Fibroblast of skin of right quadriceps (primary cell): ENCODE measurements around the gene HLA-DQA1.
"Not testable (repeated sequence)": the region's sequence is repeated elsewhere in the genome, so short reads cannot be mapped to it uniquely, and the experiment has no call there.

ENCODE experiments used
- DNase-seq: peaks from one replicate; pipeline ENCODE4 v3.0.0-alpha.2; 2013

The HLA-DQA1 gene

DNA sequence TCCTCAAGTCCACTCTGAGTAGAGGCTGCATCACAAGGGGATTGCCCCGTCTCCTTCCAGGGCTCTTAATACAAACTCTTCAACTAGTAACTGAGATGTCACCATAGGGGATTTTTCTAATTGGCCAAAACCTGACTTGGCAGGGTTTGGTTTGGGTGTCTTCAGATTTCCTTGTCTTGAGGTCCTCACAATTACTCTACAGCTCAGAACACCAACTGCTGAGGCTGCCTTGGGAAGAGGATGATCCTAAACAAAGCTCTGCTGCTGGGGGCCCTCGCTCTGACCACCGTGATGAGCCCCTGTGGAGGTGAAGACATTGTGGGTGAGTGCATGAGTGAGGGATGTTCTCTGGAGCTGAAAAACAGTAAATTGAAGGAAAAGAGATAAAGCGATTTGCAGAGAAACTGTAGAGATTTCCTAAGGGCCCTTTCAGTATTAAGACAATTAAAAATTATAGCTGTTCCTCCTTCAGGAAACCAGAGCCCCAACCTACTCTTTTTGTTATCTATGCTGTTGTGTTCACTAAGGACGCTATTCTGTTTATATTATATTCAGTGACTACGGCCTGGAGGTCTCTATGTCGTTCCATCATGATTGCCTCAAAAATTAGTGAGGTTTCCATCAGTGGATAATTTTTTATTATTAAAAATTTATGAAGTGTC is at the start of gene HLA-DQA1:
Gene HLA-DQA1, plus strand, starts transcription at position 188 of the 662 bp plus-strand sequence. Its CDS starts 53 bp downstream, at position 241.
- no peak for DNase-seq

DNA sequence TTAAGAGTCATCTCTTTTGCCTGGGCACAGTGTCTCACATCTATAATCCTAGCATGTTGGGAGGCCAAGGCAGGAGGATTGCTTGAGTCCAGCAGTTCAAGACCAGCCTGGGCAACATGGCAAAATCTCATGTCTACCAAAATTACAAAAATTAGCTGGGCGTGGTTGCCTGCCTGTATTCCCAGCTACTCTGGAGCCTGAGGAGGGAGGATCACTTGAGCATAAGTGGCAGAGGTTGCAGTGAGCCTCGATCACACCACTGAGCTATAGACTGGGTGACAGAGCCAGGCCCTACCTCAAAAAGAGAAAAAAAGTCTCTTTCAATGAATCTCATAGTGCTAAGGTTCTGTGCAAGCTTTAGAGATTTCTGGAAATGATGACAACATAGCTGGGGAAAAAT is 49.0 kb upstream of the HLA-DQA1 start:
- no peak for DNase-seq

DNA sequence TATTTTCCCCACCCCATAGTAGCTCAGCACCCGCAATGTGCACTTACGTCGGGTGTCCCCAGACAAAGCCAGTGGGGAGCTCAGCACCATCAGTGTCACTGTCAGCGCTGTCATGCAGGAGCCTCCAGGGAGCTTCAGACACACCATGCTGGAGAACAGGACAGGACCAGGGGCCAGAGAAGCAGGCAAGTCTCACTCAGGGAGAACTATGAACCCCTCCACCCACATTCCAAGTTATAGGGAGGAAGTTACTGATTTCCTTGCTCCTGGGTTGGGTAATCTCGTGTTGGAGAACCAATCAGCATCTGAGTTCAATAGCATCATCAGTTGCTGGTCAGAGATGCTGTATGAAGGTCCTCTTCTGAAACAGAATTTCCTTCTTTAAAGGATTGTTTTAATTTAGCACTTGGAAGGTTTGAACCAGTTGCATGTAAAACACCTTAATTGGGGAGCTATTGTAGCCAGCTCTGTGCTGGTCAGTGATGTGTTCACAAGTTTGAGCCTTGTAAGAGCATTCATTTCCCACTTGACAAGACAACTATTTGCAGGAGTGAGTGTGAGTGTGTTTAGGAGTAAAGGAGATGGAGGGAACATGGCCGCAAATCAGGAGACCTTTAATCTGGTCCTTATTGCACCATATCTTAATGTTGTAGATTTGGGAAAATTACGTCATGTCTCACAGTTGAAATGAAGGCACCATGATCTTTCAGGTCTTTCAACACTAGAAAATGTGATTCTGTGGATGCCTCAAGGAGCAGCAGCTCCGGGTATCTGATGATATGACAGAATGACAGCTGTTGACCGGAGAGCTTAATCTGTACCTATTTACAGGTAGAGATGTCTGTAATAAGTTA is 47.4 kb upstream of the HLA-DQA1 start, which contains the start of gene HLA-DRB1:
Gene HLA-DRB1, minus strand, starts transcription at position 253 of the 854 bp plus-strand sequence. Its CDS starts 106 bp downstream, at position 147.
- DNase-seq, result no peak

DNA sequence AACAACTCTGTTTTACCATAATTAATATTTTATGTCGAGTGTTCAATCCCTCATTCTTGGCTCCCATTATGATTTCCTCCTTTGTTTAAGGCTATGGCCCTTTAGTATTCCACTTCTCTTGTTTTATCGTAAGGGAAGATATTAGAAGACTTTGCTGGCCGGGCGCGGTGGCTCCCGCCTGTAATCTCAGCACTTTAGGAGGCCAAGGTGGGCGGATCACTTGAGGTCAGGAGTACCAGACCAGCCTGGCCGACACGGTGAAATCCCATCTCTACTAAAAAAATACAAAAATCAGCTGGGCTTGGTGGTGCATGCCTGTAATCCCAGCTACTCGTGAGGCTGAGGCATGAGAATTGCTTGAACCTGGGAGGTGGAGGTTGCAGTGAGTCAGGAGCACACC is 46.5 kb upstream of the HLA-DQA1 start:
- DNase-seq, result not testable (repeated sequence)

DNA sequence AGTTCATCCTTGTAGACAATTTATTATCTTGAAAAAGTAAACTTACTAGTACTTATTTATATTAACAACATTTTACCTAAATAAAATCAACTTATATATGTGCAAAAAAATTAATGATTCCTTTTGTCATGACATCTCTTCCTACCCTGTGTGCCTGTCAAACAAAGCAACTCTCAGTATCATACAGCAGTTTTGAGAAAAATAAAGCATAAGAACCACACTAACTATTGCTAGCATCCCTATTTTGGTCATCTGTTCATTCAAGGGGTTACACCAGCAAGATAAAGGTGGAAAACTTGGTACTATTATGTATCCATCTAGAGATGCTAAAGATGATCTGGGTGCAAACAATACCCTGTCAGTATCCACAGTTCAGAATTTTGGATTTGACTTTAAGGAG is 40.2 kb upstream of the HLA-DQA1 start:
- no peak for DNase-seq

DNA sequence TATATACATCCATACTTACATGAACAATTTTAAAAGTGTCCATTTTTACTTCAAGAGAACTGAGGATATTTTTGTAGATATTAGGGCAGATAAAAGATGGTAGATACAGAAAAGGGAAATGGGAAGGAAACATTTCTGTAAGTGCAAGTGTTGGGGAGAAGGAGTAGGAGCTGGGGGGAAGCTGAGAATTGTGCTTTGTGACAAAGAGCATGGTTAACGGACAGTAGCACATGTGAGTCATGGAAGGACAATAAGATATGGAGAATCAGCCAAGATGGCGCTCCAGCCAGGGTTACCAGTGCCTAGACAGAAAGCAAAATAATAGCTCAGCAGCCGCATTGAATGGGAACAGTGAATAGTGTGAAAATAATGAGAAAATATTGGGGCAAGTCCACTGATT is 34.8 kb upstream of the HLA-DQA1 start:
- DNase-seq, result no peak

DNA sequence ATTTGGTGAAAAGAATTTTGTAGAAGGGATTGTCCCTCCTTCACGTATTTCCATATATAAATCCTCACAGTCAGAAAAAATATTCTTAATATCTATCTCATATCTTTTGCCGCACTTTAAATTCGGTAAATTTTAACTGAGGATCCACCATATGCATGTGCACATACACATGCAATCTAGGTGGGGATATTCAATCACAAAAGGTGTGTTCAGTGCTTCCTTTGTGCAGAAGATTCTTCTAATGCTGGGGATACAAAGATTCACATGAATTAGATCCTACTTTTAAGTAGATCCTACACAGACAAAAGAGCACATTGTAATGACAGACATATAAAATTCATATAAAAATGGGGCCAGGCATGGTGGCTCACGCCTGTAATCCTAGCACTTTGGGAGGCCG is 34.0 kb upstream of the HLA-DQA1 start:
- no peak for DNase-seq

DNA sequence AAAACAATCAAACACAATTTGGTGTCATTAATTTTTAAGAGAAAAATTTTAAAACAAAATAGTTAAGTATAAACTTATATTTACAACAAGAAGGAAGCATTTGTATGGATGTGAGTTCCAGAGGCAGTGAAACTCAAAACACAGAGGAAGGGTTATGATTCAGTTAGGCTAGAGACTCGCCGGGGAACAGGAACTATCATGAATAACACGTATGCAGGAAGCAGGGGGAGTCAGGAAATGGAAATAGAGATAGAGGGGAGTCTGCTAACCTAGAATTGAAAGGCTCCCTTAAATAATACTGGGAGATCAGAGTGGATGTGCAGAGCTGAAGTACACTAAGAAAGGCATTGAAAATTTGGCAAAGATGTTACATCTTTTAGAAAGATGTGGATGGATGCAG is 33.3 kb upstream of the HLA-DQA1 start:
- DNase-seq, result no peak

DNA sequence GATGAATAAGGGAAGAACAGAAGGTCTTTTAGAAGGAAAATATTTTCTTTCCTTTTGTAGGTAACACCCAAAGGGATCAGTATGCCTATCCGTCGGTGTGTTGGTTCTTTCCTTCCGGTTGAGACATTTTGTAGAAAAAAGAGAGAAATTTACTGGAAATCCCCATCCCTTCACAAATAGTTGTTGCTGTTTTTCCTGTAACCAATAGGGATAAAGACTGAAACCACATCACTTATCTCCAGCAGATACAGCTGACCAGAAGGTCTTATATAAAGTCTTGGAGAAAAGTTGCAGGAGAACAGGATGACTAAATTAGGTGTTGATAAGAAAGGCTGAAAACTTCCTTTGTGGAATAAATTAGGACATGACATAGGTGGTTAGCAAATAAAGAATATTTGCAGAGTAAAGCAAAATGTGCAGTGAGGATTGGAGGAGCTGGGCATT is 32.8 kb upstream of the HLA-DQA1 start:
- DNase-seq, result no peak

DNA sequence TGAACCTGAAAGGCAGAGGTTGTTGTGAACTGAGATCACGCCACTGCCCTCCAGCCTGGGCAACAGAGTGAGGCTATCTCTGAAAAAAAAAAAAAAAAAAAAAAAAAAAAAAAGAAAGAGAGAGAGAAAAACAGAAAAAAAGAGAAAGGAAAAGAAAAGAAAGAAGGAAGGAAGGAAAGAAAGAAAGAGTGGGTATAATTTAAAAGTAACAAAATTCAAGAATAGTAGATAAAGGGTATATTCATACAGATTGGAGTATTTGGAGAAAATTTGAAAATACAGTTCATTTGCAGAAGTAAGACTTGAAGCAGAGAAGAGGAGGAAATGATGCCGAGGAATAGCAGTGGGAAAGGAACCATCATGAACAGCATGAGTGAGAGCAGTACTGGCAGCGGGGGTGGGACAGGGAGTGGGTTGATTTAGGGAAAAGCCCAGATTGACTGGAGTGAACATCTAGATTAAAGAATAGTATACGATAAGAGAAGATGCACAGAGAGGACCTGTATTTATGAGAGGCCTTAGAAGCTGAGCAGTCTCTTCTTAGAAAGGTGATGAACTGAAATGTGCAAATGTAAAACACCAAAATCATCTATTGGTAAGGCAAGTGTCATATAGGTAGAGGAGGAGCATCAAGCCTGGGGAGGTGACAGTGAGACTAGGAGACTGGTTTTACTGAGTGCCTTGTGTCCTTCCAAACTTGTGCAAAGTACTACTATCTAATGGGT is 29.8 kb upstream of the HLA-DQA1 start:
- no peak for DNase-seq

DNA sequence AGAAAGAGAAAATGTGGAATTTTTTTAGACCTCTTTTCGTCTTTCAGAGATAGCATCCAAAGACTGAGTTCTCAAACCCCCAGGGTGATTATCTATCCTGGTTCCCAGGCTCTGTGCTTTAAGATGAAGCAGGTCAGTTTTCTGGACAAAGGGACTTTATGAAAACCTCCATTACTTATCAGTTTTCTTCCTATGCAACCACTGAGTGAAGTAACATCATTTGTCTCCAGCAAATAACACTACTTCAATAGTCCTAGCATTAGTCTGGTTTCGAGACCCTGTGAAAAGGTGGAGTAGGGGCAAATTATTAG is 29.3 kb upstream of the HLA-DQA1 start:
- DNase-seq, result no peak

DNA sequence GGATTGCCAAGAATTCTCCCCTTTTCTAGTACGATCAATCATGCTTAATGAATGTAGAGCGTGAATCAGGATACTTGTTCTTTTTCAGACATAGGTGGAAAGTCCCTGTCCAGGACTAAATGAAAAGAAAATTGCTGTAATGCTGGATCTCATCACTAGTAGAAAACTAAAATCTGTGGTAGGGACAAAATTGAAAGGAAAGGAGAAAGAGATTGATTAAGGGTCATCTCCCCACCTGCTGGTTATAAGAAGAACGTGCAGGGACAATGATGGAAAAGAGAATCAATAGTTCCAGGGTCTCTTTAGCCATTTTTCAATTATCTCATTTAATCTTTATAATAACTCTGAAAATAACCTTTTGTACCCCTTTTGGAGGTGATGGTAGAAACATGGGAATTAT is 28.8 kb upstream of the HLA-DQA1 start:
- DNase-seq, result no peak

DNA sequence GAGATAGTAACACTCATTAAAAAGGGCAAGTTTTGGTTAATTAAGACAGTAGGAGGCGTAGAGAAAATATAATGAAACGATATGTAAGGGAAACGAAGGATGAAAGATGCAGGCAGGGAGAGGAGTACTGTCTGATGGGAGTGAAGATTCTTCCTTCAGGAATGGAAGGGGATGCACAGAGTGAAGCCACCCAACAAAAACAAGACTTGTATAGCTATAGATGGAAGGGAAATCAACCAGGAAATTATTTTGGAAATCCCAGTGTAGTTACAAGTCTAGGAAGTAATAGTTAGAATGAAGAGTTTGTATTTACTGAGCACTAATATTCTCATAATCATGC is 27.8 kb upstream of the HLA-DQA1 start:
- DNase-seq, result no peak

DNA sequence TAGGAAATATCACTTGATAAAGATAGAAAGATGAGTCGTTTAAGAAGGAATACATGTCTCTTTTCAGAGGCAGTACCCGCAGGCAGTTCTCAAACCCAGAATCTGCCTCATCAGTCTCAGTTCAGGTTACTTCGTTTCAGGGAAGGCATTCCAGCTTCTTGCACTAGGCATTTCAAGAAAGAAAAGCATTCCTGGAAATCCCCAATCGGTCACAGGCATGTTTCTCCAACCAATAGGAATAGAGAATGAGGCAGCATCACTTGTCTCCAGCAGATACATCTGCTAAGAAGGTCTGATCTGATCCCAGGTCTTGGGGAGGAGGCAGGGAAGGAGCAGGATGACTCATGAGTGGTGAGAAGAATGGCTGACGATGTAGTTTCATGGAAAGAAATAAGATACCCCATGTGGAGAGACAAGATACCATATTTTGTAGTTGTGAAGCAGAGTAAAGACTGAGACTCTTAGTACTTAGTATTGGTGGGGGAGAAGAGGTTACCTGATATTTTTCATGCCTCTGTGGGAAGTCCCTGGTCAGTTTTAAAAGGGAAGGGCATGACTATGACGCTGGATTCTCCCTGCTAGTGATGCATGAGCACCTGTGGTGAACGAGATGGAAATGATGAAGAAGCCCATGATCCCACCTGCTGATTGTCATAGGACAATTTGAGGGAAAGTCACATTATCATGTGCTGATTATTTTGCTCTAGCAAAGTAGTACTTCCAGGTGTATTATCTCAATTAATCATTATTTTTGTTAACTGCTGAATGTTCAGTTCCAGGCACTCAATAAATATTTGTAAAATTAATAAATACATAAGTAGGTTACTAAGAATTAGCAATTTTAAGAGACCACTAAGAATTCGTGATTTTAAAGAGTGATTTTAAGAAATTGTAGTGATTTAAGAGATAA is 27.2 kb upstream of the HLA-DQA1 start:
- DNase-seq, result peak; percentile 89

DNA sequence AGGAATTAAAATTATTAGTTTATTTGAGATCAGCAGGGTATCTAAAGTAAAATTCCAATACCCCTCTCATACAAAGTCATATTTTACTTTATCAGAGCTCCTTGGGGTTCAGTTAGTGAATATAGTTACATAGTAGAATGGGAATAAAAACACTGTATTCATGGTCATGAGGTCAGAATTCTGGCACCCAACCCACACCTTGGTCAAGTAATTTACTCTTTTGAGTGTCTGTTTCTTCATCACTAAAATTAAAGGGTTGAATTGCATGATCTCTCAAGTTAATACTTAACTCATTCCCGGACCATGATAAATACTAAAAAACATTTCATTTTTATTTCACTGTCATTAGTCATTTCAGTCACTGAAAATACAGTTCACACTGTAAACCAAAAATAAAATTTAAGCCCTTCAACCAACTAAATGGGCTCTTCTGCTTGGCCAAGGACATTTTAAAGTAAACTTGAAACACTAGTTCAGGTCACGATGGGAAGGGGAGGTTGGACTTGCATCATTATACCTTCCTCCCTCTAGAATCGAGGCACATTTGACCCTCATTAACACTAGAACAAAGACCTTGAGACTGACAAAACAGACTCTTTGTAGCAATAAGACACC is 26.4 kb upstream of the HLA-DQA1 start:
- DNase-seq, result no peak

DNA sequence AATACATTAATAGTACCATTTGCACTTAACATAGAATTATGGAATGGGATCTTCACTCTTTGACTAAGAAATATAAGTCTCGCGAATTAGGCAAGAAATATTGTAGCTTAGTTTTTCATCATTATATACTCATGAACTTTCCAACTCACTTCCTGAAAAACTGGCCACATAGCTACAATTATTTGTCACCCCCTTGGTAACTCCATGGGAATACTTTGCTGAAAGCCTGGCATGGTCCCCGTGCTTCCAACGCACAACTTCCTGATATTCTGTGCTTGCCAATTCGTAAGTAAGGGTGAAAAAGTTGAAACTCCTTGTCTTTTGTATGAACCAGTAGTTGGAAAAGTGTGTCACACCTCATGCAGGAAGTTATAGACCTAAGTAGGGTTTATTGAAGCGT is 23.7 kb upstream of the HLA-DQA1 start:
- no peak for DNase-seq

DNA sequence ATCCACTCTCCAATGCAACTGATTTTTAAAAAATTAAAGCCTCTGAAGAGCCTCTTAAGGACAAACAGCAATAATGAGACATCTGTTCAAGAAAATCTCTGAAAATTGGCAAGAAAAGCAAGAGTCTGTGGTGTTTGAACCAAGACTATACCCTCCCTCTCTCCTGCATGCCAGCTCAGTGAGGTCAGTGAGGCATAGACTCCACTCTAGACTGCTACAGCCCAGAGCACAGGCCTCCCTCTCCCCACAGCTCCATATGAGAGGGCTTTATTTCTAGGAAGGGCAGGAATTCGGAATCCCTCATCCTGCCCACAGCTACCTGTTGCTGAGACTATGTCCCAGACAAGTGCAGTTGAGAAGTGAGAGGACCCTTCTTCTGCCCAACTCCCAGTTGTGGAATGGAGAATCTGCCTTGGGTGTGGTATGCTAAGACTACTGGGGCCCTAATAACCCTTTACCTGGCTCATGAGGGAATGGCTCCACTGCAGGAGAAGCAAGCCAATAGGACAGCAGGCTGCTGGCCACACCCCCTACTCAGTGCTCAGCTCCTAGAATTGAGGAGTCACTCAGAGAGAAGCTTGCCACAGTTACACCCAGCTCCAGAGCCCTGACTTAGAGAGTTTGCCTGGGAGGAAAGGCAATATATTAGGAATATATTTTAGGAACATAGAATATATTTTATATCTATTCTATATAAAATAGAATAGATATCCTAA is 22.7 kb upstream of the HLA-DQA1 start:
- no peak for DNase-seq

DNA sequence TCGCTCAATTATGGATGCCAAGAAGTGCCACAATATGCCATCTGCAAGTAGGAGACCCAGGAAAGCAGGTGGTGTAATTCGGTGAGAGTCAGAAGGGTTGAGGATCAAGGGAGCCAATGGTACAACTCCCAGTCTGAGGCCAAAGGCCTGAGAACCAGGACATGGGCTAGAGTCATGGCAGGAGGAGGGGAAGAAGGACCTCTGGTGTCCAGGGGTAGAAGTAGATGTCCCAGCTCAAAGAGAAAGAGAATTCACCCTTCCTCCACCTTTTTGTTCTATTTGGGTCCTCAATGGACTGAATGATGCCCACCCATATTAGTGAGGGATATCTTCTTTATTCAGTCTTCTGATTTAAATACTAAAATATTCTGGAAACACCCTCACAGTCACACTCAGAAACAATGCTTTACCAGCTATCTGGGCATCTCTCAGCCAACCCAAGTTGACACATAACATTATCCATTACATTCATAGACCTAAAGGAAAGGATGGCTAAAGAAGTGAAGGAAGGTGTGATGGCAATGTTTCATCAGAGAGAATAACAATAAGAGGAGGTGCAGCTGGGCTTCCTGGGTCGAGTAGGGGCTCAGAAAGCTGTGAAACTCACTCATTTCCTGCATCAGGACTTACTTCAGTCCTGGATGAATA is 21.2 kb upstream of the HLA-DQA1 start:
- DNase-seq, result no peak

DNA sequence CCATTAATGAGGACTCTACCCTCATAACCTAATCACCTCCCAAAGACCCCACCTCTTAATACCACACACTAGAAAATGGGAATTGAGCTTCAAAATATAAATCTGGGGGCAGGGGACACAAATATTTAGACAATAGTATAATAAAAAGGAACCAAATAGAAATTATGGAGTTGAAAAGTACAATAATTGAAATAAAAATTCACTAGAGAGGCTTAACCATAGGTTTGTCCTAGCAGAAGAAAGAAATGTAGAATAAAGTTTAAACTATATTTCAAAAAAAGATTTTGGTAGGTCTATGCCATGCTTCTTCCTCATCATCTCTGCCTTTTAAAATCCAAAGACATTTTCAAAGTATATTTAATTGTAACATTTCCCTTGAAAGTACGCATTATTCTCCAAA is 19.5 kb upstream of the HLA-DQA1 start:
- DNase-seq, result no peak

DNA sequence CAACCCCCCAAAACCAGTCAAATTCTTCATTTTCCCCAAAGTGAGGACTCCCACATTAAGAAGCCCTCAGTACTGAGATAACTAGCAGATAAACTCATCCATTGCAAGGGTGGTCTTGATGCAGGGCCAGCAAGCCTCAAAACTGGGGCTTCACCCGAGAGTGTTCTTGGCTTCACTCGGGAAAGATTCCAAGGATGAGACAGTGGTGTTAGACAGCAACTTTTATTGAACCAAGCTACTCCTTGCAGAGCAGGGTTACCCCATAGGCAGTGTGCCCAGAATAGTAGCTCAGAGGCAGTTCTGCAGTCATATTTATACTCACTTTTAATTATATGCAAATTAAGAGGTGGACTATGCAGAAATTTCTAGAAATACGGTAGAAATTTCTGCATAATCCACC is 15.8 kb upstream of the HLA-DQA1 start:
- DNase-seq, result no peak
